HG02642 (cell line): ENCODE results near the gene OR4C3.
"Not testable (repeated sequence)": the region's sequence is repeated elsewhere in the genome, so short reads cannot be mapped to it uniquely, and the experiment has no call there.

Experiments
- ATAC-seq: cut with Tn5 transposase; IDR thresholded peaks from one replicate; pipeline ENCODE4 v1.9.1; 2021; ENCODE audit warnings: mild to moderate bottlenecking; ENCODE audit not compliant: unreplicated experiment, poor library complexity

The OR4C3 gene

GRCh38 chr11:48324620-48325019 lies at the start of gene OR4C3:
TSS of gene OR4C3 (plus strand) at chr11:48324920. CDS start at chr11:48325022, 102 bp downstream.
- ATAC-seq: not testable (repeated sequence)

- ATAC-seq: no peak
Observed at GRCh38 chr11:48305923-48306322, 18.8 kb upstream of the OR4C3 start, which contains the start of gene OR4S1. TSS of gene OR4S1 (plus strand) at chr11:48306223. CDS start at chr11:48306223, 0 bp downstream.

GRCh38 chr11:48307760-48308386 lies 16.8 kb upstream of the OR4C3 start:
- ATAC-seq: peak; percentile 91

- ATAC-seq: not testable (repeated sequence)
Observed at GRCh38 chr11:48313590-48313989, 11.1 kb upstream of the OR4C3 start.

GRCh38 chr11:48319813-48320212 lies 4.9 kb upstream of the OR4C3 start:
- ATAC-seq: not testable (repeated sequence)

- no peak for ATAC-seq
Observed at GRCh38 chr11:48341466-48341865, 16.7 kb downstream of the OR4C3 start.

GRCh38 chr11:48342505-48342904 lies 17.8 kb downstream of the OR4C3 start:
- ATAC-seq: not testable (repeated sequence)

GRCh38 chr11:48346286-48346685 lies 21.6 kb downstream of the OR4C3 start:
- not testable (repeated sequence) for ATAC-seq

GRCh38 chr11:48354013-48354412 lies 29.3 kb downstream of the OR4C3 start:
- ATAC-seq: no peak

- ATAC-seq: no peak
Observed at GRCh38 chr11:48354677-48355076, 30.0 kb downstream of the OR4C3 start.

- not testable (repeated sequence) for ATAC-seq
Observed at GRCh38 chr11:48361289-48361688, 36.6 kb downstream of the OR4C3 start.

GRCh38 chr11:48366365-48366764 lies 41.6 kb downstream of the OR4C3 start, which contains the start of gene OR4C5:
TSS of gene OR4C5 (minus strand) at chr11:48366465. CDS start at chr11:48366465, 0 bp downstream.
- no peak for ATAC-seq
